ENCODE measurements around the gene NEK4.

NEK4 gene

DNA sequence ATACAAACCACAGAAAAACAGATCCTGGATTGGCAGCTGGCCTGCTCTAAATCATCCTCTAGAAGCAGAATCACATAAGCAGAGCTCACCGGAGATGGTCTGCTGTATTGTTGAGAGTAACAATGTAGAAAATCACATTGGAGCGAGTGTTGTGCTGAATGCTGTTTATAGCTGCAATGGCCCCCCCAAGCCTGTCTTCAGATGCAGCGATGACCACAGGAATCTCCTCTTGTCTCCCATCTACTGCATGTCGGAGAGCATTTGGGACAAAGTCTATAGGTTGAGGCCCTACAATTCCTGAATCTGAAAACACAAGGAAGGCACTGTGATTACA lies 73.1 kb downstream of the NEK4 start:
- TF ChIP-seq, protein P1, sequence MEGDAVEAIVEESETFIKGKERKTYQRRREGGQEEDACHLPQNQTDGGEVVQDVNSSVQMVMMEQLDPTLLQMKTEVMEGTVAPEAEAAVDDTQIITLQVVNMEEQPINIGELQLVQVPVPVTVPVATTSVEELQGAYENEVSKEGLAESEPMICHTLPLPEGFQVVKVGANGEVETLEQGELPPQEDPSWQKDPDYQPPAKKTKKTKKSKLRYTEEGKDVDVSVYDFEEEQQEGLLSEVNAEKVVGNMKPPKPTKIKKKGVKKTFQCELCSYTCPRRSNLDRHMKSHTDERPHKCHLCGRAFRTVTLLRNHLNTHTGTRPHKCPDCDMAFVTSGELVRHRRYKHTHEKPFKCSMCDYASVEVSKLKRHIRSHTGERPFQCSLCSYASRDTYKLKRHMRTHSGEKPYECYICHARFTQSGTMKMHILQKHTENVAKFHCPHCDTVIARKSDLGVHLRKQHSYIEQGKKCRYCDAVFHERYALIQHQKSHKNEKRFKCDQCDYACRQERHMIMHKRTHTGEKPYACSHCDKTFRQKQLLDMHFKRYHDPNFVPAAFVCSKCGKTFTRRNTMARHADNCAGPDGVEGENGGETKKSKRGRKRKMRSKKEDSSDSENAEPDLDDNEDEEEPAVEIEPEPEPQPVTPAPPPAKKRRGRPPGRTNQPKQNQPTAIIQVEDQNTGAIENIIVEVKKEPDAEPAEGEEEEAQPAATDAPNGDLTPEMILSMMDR (IDR thresholded peaks at IDR 0.05; ENCODE audit: insufficient read depth, low read length, missing control alignments): no peak
- ChIA-PET POLR2A (interaction anchor here (1.2 kb wide), 1 partner anchor 9 kb away, joined by 5 read pairs; no protein-coding TSS in a partner anchor), CTCF (interaction anchor here (0.9 kb wide), 1 partner anchor 250 kb away, joined by 3 read pairs; no protein-coding TSS in a partner anchor)
- no peak for DNase-seq (ENCODE audit: low read depth, low spot score)
- H3K4me3 ChIP-seq (ENCODE audit: low read depth, low read length): no peak overlapping the region

DNA sequence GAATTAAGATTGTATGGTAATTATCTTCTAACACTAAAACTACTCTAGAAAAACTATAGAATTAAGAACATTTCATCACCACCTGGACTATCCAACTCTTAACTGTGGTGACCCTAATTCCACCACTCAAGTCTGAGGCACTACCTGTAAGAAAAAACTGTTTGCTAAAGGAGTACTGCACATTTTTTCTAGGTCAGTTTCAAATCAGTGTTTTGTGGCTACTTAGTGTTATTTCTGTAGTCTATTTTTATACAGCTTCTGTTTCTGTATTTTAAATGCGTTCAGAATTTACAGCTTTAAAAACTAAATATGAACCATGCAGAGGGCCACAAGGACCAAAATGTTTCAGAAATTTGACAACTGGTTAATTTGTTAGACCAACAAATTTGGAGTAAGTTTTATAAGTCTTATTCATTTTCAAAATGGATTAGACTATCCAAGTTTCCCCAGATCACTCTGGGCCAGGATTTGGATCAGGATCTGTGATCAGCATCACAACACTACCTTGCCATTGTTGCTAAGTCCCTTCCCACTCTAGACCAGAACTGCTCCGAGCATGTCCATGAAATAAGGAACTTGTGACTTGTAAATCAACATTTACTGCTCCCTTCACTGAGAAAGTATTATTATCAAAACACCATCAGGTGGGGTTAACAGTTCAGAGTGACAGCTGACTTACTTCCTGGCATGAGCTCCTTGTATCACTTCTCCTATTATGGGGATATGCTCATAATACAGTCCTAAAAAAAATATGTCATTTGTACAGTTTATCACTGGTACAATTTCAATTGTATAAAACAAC lies 73.7 kb downstream of the NEK4 start:
- H3K4me3 ChIP-seq (ENCODE audit: low read depth, low read length): no peak overlapping the region
- ChIA-PET POLR2A (interaction anchor here (1.2 kb wide), 1 partner anchor 9 kb away, joined by 5 read pairs; no protein-coding TSS in a partner anchor), CTCF (interaction anchor here (0.9 kb wide), 1 partner anchor 249 kb away, joined by 3 read pairs; no protein-coding TSS in a partner anchor)
- no peak for DNase-seq (ENCODE audit: low read depth, low spot score)
- TF ChIP-seq, protein P1 (IDR thresholded peaks at IDR 0.05; ENCODE audit: insufficient read depth, low read length, missing control alignments): no peak

DNA sequence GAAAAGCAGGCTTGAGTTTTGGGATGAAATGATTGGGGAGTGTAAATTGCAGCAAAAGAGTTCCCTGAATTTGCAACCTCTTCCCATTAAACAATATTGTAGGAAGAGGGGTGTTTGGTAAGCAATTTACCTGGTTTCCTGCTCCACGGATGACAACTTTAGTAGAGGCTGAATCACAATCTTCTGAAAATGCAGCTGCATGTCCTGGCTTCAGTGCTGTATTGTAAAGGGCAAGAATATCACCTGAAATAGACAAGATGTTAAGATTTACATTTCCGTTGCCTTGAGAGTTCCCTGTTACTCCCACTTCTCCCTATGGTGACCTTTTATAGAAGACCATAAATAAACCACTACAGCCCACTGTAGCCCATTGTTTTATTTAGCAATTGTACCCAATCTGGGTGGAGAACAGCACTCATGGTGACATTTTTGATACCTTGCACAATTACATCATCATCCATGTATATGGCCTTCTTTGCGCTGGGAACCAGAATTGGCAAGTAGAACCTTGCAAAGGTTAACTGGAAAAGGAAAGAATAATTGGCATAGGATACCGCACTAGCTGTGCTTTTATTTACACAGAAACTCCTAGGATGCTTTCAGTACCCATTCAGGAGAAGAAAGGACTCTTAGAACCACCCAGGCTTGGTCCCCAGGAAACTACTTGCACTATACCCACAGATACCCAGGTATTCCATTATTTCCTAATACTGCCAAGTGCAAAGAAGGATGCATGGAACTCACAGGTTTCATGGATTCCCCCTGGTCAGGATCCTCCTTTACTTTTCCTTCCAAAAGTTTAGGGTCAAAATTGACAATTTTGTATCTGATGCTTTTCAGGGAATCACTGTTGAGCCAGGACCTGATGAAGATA lies 74.7 kb downstream of the NEK4 start:
- POLR2A ChIA-PET: no interaction called here
- H3K4me3 ChIP-seq (ENCODE audit: low read depth, low read length): no peak overlapping the region
- DNase-seq (ENCODE audit: low read depth, low spot score): no peak
- TF ChIP-seq, protein P1 (IDR thresholded peaks at IDR 0.05; ENCODE audit: insufficient read depth, low read length, missing control alignments): no peak
- CTCF ChIA-PET: interaction anchor here (2.0 kb wide), 1 partner anchor 250 kb away, joined by 6 read pairs; no protein-coding TSS in a partner anchor

GRCh38 chr3:52694528-52695189 lies 76.1 kb downstream of the NEK4 start:
- H3K4me3 ChIP-seq (ENCODE audit: low read depth, low read length): no peak overlapping the region
- TF ChIP-seq, protein P1 (IDR thresholded peaks at IDR 0.05; ENCODE audit: insufficient read depth, low read length, missing control alignments): no peak
- POLR2A ChIA-PET: no interaction called here
- CTCF ChIA-PET: interaction anchor here (0.8 to 2.0 kb wide), 2 partner anchors 12 to 248 kb away, joined by 3 to 6 read pairs; no protein-coding TSS in a partner anchor
- DNase-seq (ENCODE audit: low read depth, low spot score): no peak

DNA sequence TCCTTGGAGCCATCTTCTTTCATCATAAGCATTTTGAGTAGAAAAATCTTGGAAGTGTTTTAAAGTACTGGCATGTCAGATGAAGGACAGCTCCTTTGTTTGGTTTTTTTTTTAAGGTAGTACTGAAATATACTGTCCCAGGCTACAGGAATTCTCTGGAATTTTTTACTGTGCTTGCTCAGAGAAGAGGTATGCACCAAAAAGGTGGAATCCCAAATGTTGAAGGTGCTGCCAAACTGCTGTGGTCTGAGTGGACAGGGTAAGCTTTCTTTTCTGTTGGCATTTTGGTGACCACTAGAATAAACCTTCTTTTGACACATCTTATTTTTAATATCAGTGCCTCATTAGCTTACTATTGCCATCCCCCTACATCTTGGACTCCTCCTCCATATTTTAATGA lies 77.7 kb downstream of the NEK4 start:
- no peak overlapping the region for H3K4me3 ChIP-seq (ENCODE audit: low read depth, low read length)
- ChIA-PET POLR2A (interaction anchor here (1.0 to 1.5 kb wide), 3 partner anchors 8 to 157 kb away, joined by 3 to 4 read pairs (median 3); partner anchors contain the start of gene UQCC5), CTCF (interaction anchor here (0.8 to 2.1 kb wide), 4 partner anchors 12 to 264 kb away, joined by 3 to 7 read pairs (median 6); partner anchors contain the start of genes GLT8D1 and SPCS1)
- TF ChIP-seq, protein P1 (IDR thresholded peaks at IDR 0.05; ENCODE audit: insufficient read depth, low read length, missing control alignments): no peak
- no peak for DNase-seq (ENCODE audit: low read depth, low spot score)
